HepG2 (cell line): Measurements from ENCODE around the gene NACAD. TPM values are rescaled to one million over a fixed set of nuclear protein-coding genes. Genes with fewer than 3 reads are reported as not detected.

Experiments used
- BCLAF1 ChIP-seq: fragments of 450-650 bp; IDR thresholded peaks from 2 replicates; pipeline ENCODE4 v1.6.1; 2017; ENCODE audit warnings: mild to moderate bottlenecking
- MTERF4 ChIP-seq: sonication (generic); formaldehyde crosslinking; IDR thresholded peaks from 2 replicates; pipeline ENCODE4 v1.8.0; 2023; ENCODE audit warnings: mild to moderate bottlenecking, missing genetic modification reagents
- TFDP1 ChIP-seq: IDR thresholded peaks from 2 replicates; pipeline ENCODE4 v1.6.1; 2016; ENCODE audit warnings: missing compliant biosample characterization, missing genetic modification reagents, borderline replicate concordance
- TFE3 ChIP-seq: IDR thresholded peaks from 2 replicates; pipeline ENCODE4 v1.6.1; 2016
- ZNF333 ChIP-seq: sonication (generic); formaldehyde crosslinking; IDR thresholded peaks from 2 replicates; pipeline ENCODE4 v1.4.0; 2020; ENCODE audit warnings: mild to moderate bottlenecking, missing genetic modification reagents, borderline replicate concordance
- ZNF766 ChIP-seq: sonication (generic); formaldehyde crosslinking; IDR thresholded peaks from 2 replicates; pipeline ENCODE4 v1.5.0; 2020; ENCODE audit warnings: missing genetic modification reagents, borderline replicate concordance
- polyA plus RNA-seq, 8 experiments: library from polyadenylated mRNA; depleted of rRNA in 3 of 8; stranded (reverse) in 7 of 8; unstranded in 1 of 8; fragments of >200 nt; fragmentation: Illumina TruSeq in 4 of 8; extraction: Trizol in 4 of 8; gene quantifications; 2 replicates each; pipeline versions ENCODE4 v1.2.1 to v1.2.3, GENCODE V29; 2011 to 2016; ENCODE audit warnings: low read depth in 4 of 8, missing spikeins in 1 of 8, mixed read lengths in 1 of 8; ENCODE audit not compliant: insufficient read depth in 1 of 8
- total RNA-seq, 5 experiments: library from RNA; depleted of rRNA; stranded (reverse); fragments of >200 nt; fragmentation: Illumina TruSeq; extraction: Trizol; gene quantifications; 2 replicates each; pipeline ENCODE4 v1.2.3, GENCODE V29; 2016; ENCODE audit warnings: low read depth in 1 of 5

Gene NACAD
- total and polyA plus RNA-seq, 2 of the 13 experiments (the other 11 are each of a cell fraction or from before 2014, with no cell fraction given), result 0.04 TPM; not detected in 1

- no peak for TF ChIP-seq TFDP1 (CRISPR knock-in tag)
- no peak for TF ChIP-seq MTERF4
- TF ChIP-seq ZNF766 (CRISPR knock-in tag), result no peak
- no peak for TF ChIP-seq BCLAF1
- no peak for TF ChIP-seq ZNF333 (CRISPR knock-in tag)
- TF ChIP-seq TFE3 (CRISPR knock-in tag), result no peak
- TF ChIP-seq, all 625 proteins: peak for 0
These were observed 28.8 kb upstream of the NACAD start (continued) for GRCh38 chr7:45117582-45117981.
